Liver (tissue), 9 donors: ENCODE measurements around the gene ZEB1. TPM values are rescaled to one million over a fixed set of nuclear protein-coding genes. Genes with fewer than 3 reads are reported as not detected.

Source experiments
- DNase-seq: peaks from one replicate; pipeline ENCODE4 v3.0.0-alpha.2; 2017; ENCODE audit warnings: low spot score
- H3K27ac ChIP-seq, 2 donors: one replicate each; pipeline ENCODE4 v1.7.0; 2013; ENCODE audit warnings: inconsistent platforms in 2 of 2, low read length in 2 of 2, control low read depth in 1 of 2, low read depth in 1 of 2, mild to moderate bottlenecking in 1 of 2
- H3K27me3 ChIP-seq, 4 donors: one replicate each; pipeline versions ENCODE4 v1.6.1 to v1.7.0; 2013; ENCODE audit warnings: low read length in 3 of 4, inconsistent platforms in 1 of 4, mild to moderate bottlenecking in 1 of 4, moderate library complexity in 1 of 4; ENCODE audit not compliant: control insufficient read depth in 4 of 4, insufficient read depth in 4 of 4
- H3K36me3 ChIP-seq, 4 donors: one replicate each; pipeline versions ENCODE4 v1.6.1 to v1.7.0; 2013; ENCODE audit warnings: low read length in 3 of 4, mild to moderate bottlenecking in 3 of 4, low read depth in 1 of 4, moderate library complexity in 1 of 4; ENCODE audit not compliant: control insufficient read depth in 4 of 4, insufficient read depth in 3 of 4
- H3K4me1 ChIP-seq, 4 donors: one replicate each; pipeline versions ENCODE4 v1.6.1 to v1.7.0; 2013; ENCODE audit warnings: low read length in 3 of 4, mild to moderate bottlenecking in 3 of 4, moderate library complexity in 1 of 4; ENCODE audit not compliant: control insufficient read depth in 4 of 4, insufficient read depth in 4 of 4
- H3K4me3 ChIP-seq, 3 donors: one replicate each; pipeline versions ENCODE4 v1.6.1 to v1.7.0; 2013; ENCODE audit warnings: low read length in 3 of 3, control low read depth in 1 of 3, low read depth in 1 of 3, mild to moderate bottlenecking in 1 of 3
- H3K9ac ChIP-seq, 2 donors: one replicate each; pipeline ENCODE4 v1.7.0; 2013; ENCODE audit warnings: low read length in 2 of 2, mild to moderate bottlenecking in 2 of 2, moderate library complexity in 2 of 2, control low read depth in 1 of 2, low read depth in 1 of 2
- H3K9me3 ChIP-seq, 4 donors: one replicate each; pipeline versions ENCODE4 v1.6.1 to v1.7.0; 2013; ENCODE audit warnings: low read length in 3 of 4; ENCODE audit not compliant: control insufficient read depth in 4 of 4
- ATF3 ChIP-seq: IDR thresholded peaks from 2 replicates; pipeline ENCODE4 v1.6.1; 2016; ENCODE audit warnings: antibody characterized with exemption
- CTCF ChIP-seq: fragments of 150-350 bp; IDR thresholded peaks from 2 replicates; pipeline ENCODE4 v1.5.1; 2017; ENCODE audit warnings: improper control_type of control experiment, low read depth, low read length; ENCODE audit not compliant: missing input control
- EGR1 ChIP-seq, 2 donors: IDR thresholded peaks; 2 replicates each; pipeline ENCODE4 v1.6.1; 2016 to 2018; ENCODE audit warnings: antibody characterized with exemption in 2 of 2, low read depth in 2 of 2
- FOXA1 ChIP-seq: IDR thresholded peaks from 2 replicates; pipeline ENCODE4 v1.6.1; 2016; ENCODE audit warnings: antibody characterized with exemption
- FOXA2 ChIP-seq: IDR thresholded peaks from 2 replicates; pipeline ENCODE4 v1.6.1; 2016; ENCODE audit warnings: antibody characterized with exemption
- GABPA ChIP-seq, 2 donors: IDR thresholded peaks in 1 of 2; conservative IDR thresholded peaks in 1 of 2; 2 replicates each; pipeline ENCODE4 v1.6.1; 2016; ENCODE audit warnings: antibody characterized with exemption in 2 of 2, mild to moderate bottlenecking in 1 of 2, moderate library complexity in 1 of 2
- HNF4A ChIP-seq, 2 donors: conservative IDR thresholded peaks; 2 replicates each; pipeline ENCODE4 v1.6.1; 2016; ENCODE audit warnings: antibody characterized with exemption in 2 of 2, mild to moderate bottlenecking in 2 of 2
- HNF4G ChIP-seq: IDR thresholded peaks from 2 replicates; pipeline ENCODE4 v1.6.1; 2016; ENCODE audit warnings: antibody characterized with exemption
- JUND ChIP-seq, 2 donors: IDR thresholded peaks; 2 replicates each; pipeline ENCODE4 v1.6.1; 2016; ENCODE audit warnings: antibody characterized with exemption in 2 of 2
- NR2F2 ChIP-seq: IDR thresholded peaks from 2 replicates; pipeline ENCODE4 v1.6.1; 2016; ENCODE audit warnings: antibody characterized with exemption
- RAD21 ChIP-seq, 2 donors: IDR thresholded peaks; 2 replicates each; pipeline ENCODE4 v1.6.1; 2016; ENCODE audit warnings: antibody characterized with exemption in 2 of 2, mild to moderate bottlenecking in 2 of 2
- REST ChIP-seq: IDR thresholded peaks from 2 replicates; pipeline ENCODE4 v1.6.1; 2016; ENCODE audit warnings: antibody characterized with exemption, mild to moderate bottlenecking
- RXRA ChIP-seq, 2 donors: IDR thresholded peaks; 2 replicates each; pipeline ENCODE4 v1.6.1; 2017 to 2018; ENCODE audit warnings: antibody characterized with exemption in 2 of 2, mild to moderate bottlenecking in 1 of 2
- SP1 ChIP-seq: IDR thresholded peaks from 2 replicates; pipeline ENCODE4 v1.6.1; 2018; ENCODE audit warnings: antibody characterized with exemption, mild to moderate bottlenecking
- TAF1 ChIP-seq: conservative IDR thresholded peaks from 2 replicates; pipeline ENCODE4 v1.6.1; 2016; ENCODE audit warnings: antibody characterized with exemption, mild to moderate bottlenecking
- WGBS: extraction: QIAGEN DNeasy Blood & Tissue Kit; methylation state at CpG from one replicate; pipeline ENCODE4 v1.1.7; 2013; 5-methylcytosine and 5-hydroxymethylcytosine counted together
- polyA plus RNA-seq, 2 donors: library from polyadenylated mRNA; stranded (reverse) in 1 of 2; unstranded in 1 of 2; fragments of 200-250 nt in 1 of 2; fragments of >200 nt in 1 of 2; fragmentation: Nextera tagmentation in 1 of 2; extraction: Ambion mirVana in 1 of 2; gene quantifications; one replicate each; pipeline versions ENCODE4 v1.2.1 to v1.2.3, GENCODE V29; 2013 to 2015
- total RNA-seq, 2 donors: library from RNA; depleted of rRNA; stranded (reverse); fragments of >200 nt; gene quantifications; one replicate each; pipeline ENCODE4 v1.2.3, GENCODE V29; 2014
- donor health status: healthy.
- donor health status: healthy.
- donor health status: healthy.
- donor health status: healthy.
- donor health status: healthy.

Gene ZEB1
- total and polyA plus RNA-seq, 4 donors: 3.2 to 19.6 (median 6.5) TPM

GRCh38 chr10:31280972-31281371, 38.0 kb upstream of the ZEB1 start:
- Histone ChIP-seq H3K27ac (no peak overlapping the region), H3K4me3 (no peak overlapping the region), H3K36me3 (no peaks in the 10 kb centered on the region), H3K4me1 (no peaks in the 10 kb centered on the region), H3K27me3 (no peaks in the 10 kb centered on the region), H3K9me3 (no peaks in the 10 kb centered on the region), H3K9ac (no peak overlapping the region)
- no peak for DNase-seq
- TF ChIP-seq EGR1 (IDR thresholded peaks at IDR 0.05; ENCODE audit: low read depth in 2 of 2): no peak
- no peak for TF ChIP-seq TAF1
- TF ChIP-seq SP1: no peak
- no peak for TF ChIP-seq NR2F2
- TF ChIP-seq RAD21 (IDR thresholded peaks at IDR 0.05): no peak
- TF ChIP-seq GABPA (IDR thresholded peaks at IDR 0.05 in 1 of 2, conservative IDR thresholded peaks at IDR 0.05 in 1 of 2): no peak
- TF ChIP-seq ATF3: no peak
- 42% methylated on average over 1 of the region's 1 CpG for WGBS

- no peak for DNase-seq
- TF ChIP-seq FOXA1: no peak
- TF ChIP-seq GABPA (IDR thresholded peaks at IDR 0.05 in 1 of 2, conservative IDR thresholded peaks at IDR 0.05 in 1 of 2): no peak
- TF ChIP-seq RXRA (IDR thresholded peaks at IDR 0.05): no peak
- TF ChIP-seq FOXA2: no peak
- no peak for TF ChIP-seq SP1
- TF ChIP-seq ATF3: no peak
- no peak for TF ChIP-seq JUND (IDR thresholded peaks at IDR 0.05)
- TF ChIP-seq REST: no peak
- no peak for TF ChIP-seq TAF1
- TF ChIP-seq EGR1 (IDR thresholded peaks at IDR 0.05; ENCODE audit: low read depth in 2 of 2): no peak
- no peak for TF ChIP-seq HNF4G
- no peaks in the 10 kb centered on the region for H3K36me3 ChIP-seq
Observed at GRCh38 chr10:31288001-31288400, 31.0 kb upstream of the ZEB1 start.

GRCh38 chr10:31288962-31289361, 30.1 kb upstream of the ZEB1 start:
- Histone ChIP-seq H3K36me3 (no peaks in the 10 kb centered on the region), H3K27me3 (no peaks in the 10 kb centered on the region), H3K4me1 (no peaks in the 10 kb centered on the region), H3K9me3 (no peaks in the 10 kb centered on the region), H3K9ac (no peak overlapping the region), H3K27ac (no peak overlapping the region), H3K4me3 (no peak overlapping the region)
- no peak for DNase-seq
- TF ChIP-seq ATF3: no peak
- no peak for TF ChIP-seq TAF1
- TF ChIP-seq NR2F2: no peak
- TF ChIP-seq CTCF: no peak
- TF ChIP-seq HNF4A (conservative IDR thresholded peaks at IDR 0.05): no peak
- TF ChIP-seq JUND (IDR thresholded peaks at IDR 0.05): no peak
- TF ChIP-seq SP1: no peak
- WGBS: 83% methylated on average over 1 of the region's 1 CpG

More at GRCh38 chr10:31288001-31288400, 31.0 kb upstream of the ZEB1 start:
- H3K4me3 ChIP-seq: no peak overlapping the region
- no peaks in the 10 kb centered on the region for H3K9me3 ChIP-seq
- no peaks in the 10 kb centered on the region for H3K4me1 ChIP-seq
- no peaks in the 10 kb centered on the region for H3K27me3 ChIP-seq
- H3K27ac ChIP-seq: no peak overlapping the region
- H3K9ac ChIP-seq: no peak overlapping the region
